Right hindlimb (tissue), 1 donor: Measurements from ENCODE around the gene LRMDA.

Source experiments
- DNase-seq: peaks from one replicate; pipeline ENCODE4 v3.0.0-alpha.2; 2018

The LRMDA gene

GRCh38 chr10:75682649-75683557 is 251.5 kb downstream of the LRMDA start:
- DNase-seq = no peak

GRCh38 chr10:75685187-75685586 is 253.8 kb downstream of the LRMDA start:
- DNase-seq = no peak

- DNase-seq = no peak
Observed at GRCh38 chr10:75688506-75689300, 257.3 kb downstream of the LRMDA start.

- no peak for DNase-seq
Observed at GRCh38 chr10:75693489-75693888, 262.1 kb downstream of the LRMDA start.

- DNase-seq = no peak
Observed at GRCh38 chr10:75694269-75694668, 262.8 kb downstream of the LRMDA start.

GRCh38 chr10:75694790-75695189 is 263.4 kb downstream of the LRMDA start:
- DNase-seq = no peak

- DNase-seq = no peak
Observed at GRCh38 chr10:75695994-75696393, 264.6 kb downstream of the LRMDA start.

GRCh38 chr10:75696536-75696935 is 265.1 kb downstream of the LRMDA start:
- DNase-seq = no peak

- DNase-seq = no peak
Observed at GRCh38 chr10:75703191-75703854, 271.9 kb downstream of the LRMDA start.

GRCh38 chr10:75705426-75705825 is 274.0 kb downstream of the LRMDA start:
- DNase-seq = no peak

- no peak for DNase-seq
Observed at GRCh38 chr10:75707080-75707840, 275.8 kb downstream of the LRMDA start.

- DNase-seq = peak; percentile 32
Observed at GRCh38 chr10:75708060-75708459, 276.6 kb downstream of the LRMDA start.

- DNase-seq = no peak
Observed at GRCh38 chr10:75709245-75709644, 277.8 kb downstream of the LRMDA start.

- no peak for DNase-seq
Observed at GRCh38 chr10:75709811-75710210, 278.4 kb downstream of the LRMDA start.

- DNase-seq = no peak
Observed at GRCh38 chr10:75712242-75712880, 280.9 kb downstream of the LRMDA start.

- no peak for DNase-seq
Observed at GRCh38 chr10:75716506-75716905, 285.1 kb downstream of the LRMDA start.

- DNase-seq = no peak
Observed at GRCh38 chr10:75717126-75717916, 285.9 kb downstream of the LRMDA start.

GRCh38 chr10:75718991-75719390 is 287.6 kb downstream of the LRMDA start:
- DNase-seq = no peak

- no peak for DNase-seq
Observed at GRCh38 chr10:75720157-75720556, 288.7 kb downstream of the LRMDA start.

GRCh38 chr10:75722020-75722419 is 290.6 kb downstream of the LRMDA start:
- DNase-seq = no peak

- no peak for DNase-seq
Observed at GRCh38 chr10:75722609-75723008, 291.2 kb downstream of the LRMDA start.
